ENCODE measurements around the gene MIA3. TPM values are rescaled to one million over a fixed set of nuclear protein-coding genes. Genes with fewer than 3 reads are reported as not detected.

Gene MIA3
- total and polyA plus RNA-seq, 9 of the 15 experiments (the other 6 are each of a cell fraction or from before 2014, with no cell fraction given) = 21.6 to 89.4 (median 40.8) TPM

GRCh38 chr1:222713091-222713961, 95.4 kb downstream of the MIA3 start (continued):
- TF ChIP-seq CTCFL (IDR thresholded peaks at IDR 0.05; ENCODE audit: borderline replicate concordance, insufficient read depth, low read depth, low read length, poor library complexity, severe bottlenecking) (no peak), ZNF133 (CRISPR knock-in tag; IDR thresholded peaks at IDR 0.05) (no peak), RBFOX2 (IDR thresholded peaks at IDR 0.05; ENCODE audit: low read depth, low read length) (peak; percentile 81), SRSF3 (IDR thresholded peaks at IDR 0.05; ENCODE audit: insufficient read depth, low read length) (no peak), KDM1A (IDR thresholded peaks at IDR 0.05) (no peak), NR3C1 (CRISPR knock-in tag; IDR thresholded peaks at IDR 0.05) (no peak), ZNF668 (CRISPR knock-in tag; IDR thresholded peaks at IDR 0.05) (no peak), ZBTB9 (CRISPR knock-in tag; IDR thresholded peaks at IDR 0.05) (no peak), ZNF146 (CRISPR knock-in tag; IDR thresholded peaks at IDR 0.05; ENCODE audit: unreplicated experiment) (no peak), PHF8 (IDR thresholded peaks at IDR 0.05; ENCODE audit: borderline replicate concordance, low read length) (peak; percentile 60), ELF4 (CRISPR knock-in tag; IDR thresholded peaks at IDR 0.05) (peak; percentile 81), FOSL1 (tag; conservative IDR thresholded peaks at IDR 0.05) (no peak), E2F8 (IDR thresholded peaks at IDR 0.05; ENCODE audit: low read depth, partially characterized antibody) (no peak), CSDE1 (IDR thresholded peaks at IDR 0.05) (no peak), SRSF9 (IDR thresholded peaks at IDR 0.05; ENCODE audit: borderline replicate concordance, low read depth, low read length) (no peak), THRB (CRISPR knock-in tag; conservative IDR thresholded peaks at IDR 0.05) (0 out of 2 replicates have a peak, but pooled peaks have one; percentile 40), NELFE (IDR thresholded peaks at IDR 0.05; ENCODE audit: insufficient read depth, insufficient read length) (no peak), ZNF551 (CRISPR knock-in tag; IDR thresholded peaks at IDR 0.05) (no peak), ZSCAN29 (IDR thresholded peaks at IDR 0.05) (no peak), ZFX (CRISPR knock-in tag; IDR thresholded peaks at IDR 0.05) (peak; percentile 21), MTF1 (CRISPR knock-in tag; IDR thresholded peaks at IDR 0.05; ENCODE audit: borderline replicate concordance) (no peak)
